LNCaP clone FGC (cell line): ENCODE results near the gene C6.

Experiments
- DNase-seq: peaks from one replicate; pipeline ENCODE4 v3.0.0-alpha.2; 2011; ENCODE audit warnings: low read depth
- H3K4me3 ChIP-seq: 2 replicates; pipeline ENCODE4 v1.5.1; 2011; ENCODE audit warnings: mild to moderate bottlenecking, low read depth, low read length, control low read depth
- CTCF ChIP-seq: IDR thresholded peaks from 2 replicates; pipeline ENCODE4 v1.5.1; 2012; ENCODE audit warnings: mild to moderate bottlenecking; ENCODE audit not compliant: control insufficient read depth, insufficient read depth; ENCODE audit errors: extremely low read depth

Gene C6

GRCh38 chr5:41161271-41161670 is 52.1 kb downstream of the C6 start:
- no peak for DNase-seq
- TF ChIP-seq CTCF: no peak
- H3K4me3 ChIP-seq: no peak overlapping the region

GRCh38 chr5:41157272-41157894 is 55.9 kb downstream of the C6 start:
- H3K4me3 ChIP-seq: no peak overlapping the region
- TF ChIP-seq CTCF: no peak
- no peak for DNase-seq

- H3K4me3 ChIP-seq: no peak overlapping the region
- DNase-seq: peak; percentile 67
- no peak for TF ChIP-seq CTCF
Measured at GRCh38 chr5:41156739-41157138, 56.6 kb downstream of the C6 start.

GRCh38 chr5:41154491-41154890 is 58.8 kb downstream of the C6 start:
- no peak overlapping the region for H3K4me3 ChIP-seq
- TF ChIP-seq CTCF: no peak
- no peak for DNase-seq

- no peak overlapping the region for H3K4me3 ChIP-seq
- DNase-seq: no peak
- no peak for TF ChIP-seq CTCF
Measured at GRCh38 chr5:41151564-41151963, 61.8 kb downstream of the C6 start.

- no peak for DNase-seq
- TF ChIP-seq CTCF: no peak
- H3K4me3 ChIP-seq: no peak overlapping the region
Measured at GRCh38 chr5:41148448-41148847, 64.9 kb downstream of the C6 start.

- no peak for DNase-seq
- H3K4me3 ChIP-seq: no peak overlapping the region
- TF ChIP-seq CTCF: no peak
Measured at GRCh38 chr5:41145306-41145705, 68.0 kb downstream of the C6 start.
